GM12864 (cell line): ENCODE data around the gene PACRG.

ENCODE experiments used
- DNase-seq: peaks from one replicate; pipeline ENCODE4 v3.0.0-alpha.2; 2011; ENCODE audit warnings: low read depth
- H3K4me3 ChIP-seq: 2 replicates; pipeline ENCODE4 v1.5.1; 2011; ENCODE audit warnings: mild to moderate bottlenecking, low read depth, low read length, control low read depth
- CTCF ChIP-seq: IDR thresholded peaks from 2 replicates; pipeline ENCODE4 v1.5.1; 2011; ENCODE audit warnings: low read depth, mild to moderate bottlenecking, moderate library complexity, low read length, control low read depth, inconsistent platforms; ENCODE audit errors: missing control alignments

Gene PACRG

GRCh38 chr6:162728706-162729105 lies 932 bp downstream of the PACRG start:
- TF ChIP-seq CTCF, result no peak
- no peak for DNase-seq
- H3K4me3 ChIP-seq, result no peak overlapping the region

DNA sequence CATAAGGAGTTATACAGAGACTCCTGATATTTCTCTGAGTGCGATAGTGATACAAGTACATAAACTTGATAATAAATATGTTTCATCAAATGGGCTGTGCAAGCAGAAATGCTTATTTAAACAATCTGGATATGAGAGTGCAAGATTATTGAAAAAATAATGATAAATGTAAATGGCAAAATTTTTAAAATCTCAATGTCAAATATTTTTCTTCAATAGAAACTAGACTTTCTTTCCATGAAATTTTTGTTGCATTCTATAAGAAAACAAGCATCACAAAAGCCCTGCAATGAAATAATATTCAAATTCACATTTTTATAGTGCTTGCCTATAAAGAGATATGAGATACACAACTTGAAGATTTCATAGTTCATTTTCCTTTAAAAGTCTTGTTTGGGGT lies 2.7 kb downstream of the PACRG start:
- DNase-seq, result no peak
- no peak for TF ChIP-seq CTCF

DNA sequence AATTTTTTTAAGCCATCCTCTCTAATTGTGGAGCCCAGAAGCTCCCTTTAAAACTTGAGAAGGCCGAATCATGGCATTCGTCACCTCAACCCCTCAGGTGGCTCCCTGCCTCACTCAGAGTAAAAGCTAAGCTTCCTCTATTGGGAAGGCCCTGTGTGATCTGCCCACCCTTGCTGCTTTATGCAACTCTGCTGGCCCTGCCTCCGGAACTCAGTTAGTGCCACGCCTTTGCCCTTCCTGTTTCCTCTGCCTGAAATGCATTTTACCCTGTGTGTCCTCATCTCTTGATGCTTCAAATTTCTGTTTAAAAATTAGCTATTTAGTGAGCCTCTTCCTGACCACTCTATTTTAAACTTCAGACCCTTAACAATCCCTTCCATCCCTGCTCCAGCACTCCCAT lies 5.7 kb downstream of the PACRG start:
- TF ChIP-seq CTCF, result no peak
- no peak for DNase-seq
- no peak overlapping the region for H3K4me3 ChIP-seq

More for the DNA sequence above, 2.7 kb downstream of the PACRG start:
- no peak overlapping the region for H3K4me3 ChIP-seq

- TF ChIP-seq CTCF, result no peak
- no peak overlapping the region for H3K4me3 ChIP-seq
- DNase-seq, result no peak
Measured at GRCh38 chr6:162736961-162737360, 9.2 kb downstream of the PACRG start.

GRCh38 chr6:162750776-162751175 lies 23.0 kb downstream of the PACRG start:
- no peak for DNase-seq
- no peak for TF ChIP-seq CTCF
- H3K4me3 ChIP-seq, result no peak overlapping the region

DNA sequence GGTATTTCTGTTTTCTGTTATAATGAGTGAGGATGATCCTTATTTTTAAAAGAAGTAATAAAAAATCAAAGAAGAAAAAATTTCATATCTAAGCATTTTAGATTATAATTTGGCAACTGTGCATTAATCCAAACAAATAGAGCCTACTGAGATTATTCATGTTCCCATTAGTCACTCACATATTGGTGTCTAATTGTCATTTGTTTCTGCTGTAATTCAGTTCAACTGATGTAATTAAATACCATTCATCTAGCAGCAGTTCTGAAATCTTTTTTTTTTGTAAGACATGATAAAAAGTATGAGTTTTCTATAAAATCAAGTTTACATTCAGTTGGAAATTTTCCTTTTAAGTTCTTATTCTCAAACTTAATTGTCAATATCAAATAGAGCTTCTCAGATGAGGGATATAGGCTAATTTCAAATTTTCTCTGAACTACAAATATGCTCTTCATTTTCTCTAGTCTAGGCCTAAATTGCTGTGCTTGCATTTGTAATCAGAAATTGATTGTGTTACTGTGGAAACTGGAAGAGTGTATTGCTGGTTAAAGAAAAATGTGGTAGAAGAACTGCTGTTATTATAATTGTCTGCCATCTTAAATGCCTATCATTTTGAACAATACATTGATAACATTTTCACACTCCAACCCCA lies 23.6 kb downstream of the PACRG start:
- H3K4me3 ChIP-seq, result no peak overlapping the region
- DNase-seq, result no peak
- no peak for TF ChIP-seq CTCF

- DNase-seq, result no peak
- no peak for TF ChIP-seq CTCF
Measured at GRCh38 chr6:162753775-162754174, 26.0 kb downstream of the PACRG start.

More at GRCh38 chr6:162753775-162754174, 26.0 kb downstream of the PACRG start:
- no peak overlapping the region for H3K4me3 ChIP-seq
